ENCODE data around the gene SV2C.

DNA sequence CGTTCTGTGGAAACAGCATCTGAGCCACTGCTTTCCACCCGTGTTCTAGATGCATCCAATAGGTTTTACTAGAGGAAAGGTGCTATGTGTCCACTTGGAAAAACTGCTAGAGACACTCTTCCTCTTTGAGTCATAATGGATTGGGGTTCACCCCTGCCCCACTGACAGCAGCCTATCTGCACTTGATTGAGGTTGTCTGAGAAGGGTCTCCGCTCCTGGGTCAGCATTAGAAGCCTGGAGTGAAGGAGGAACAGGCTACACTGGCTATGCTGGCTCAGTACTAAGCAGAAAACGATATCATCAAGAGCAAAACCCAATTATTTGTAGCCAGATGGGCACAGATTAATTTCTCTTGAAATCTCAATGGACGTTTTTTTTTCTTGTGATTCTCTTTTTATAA lies 167.3 kb downstream of the SV2C start:
- TF ChIP-seq, protein P1, sequence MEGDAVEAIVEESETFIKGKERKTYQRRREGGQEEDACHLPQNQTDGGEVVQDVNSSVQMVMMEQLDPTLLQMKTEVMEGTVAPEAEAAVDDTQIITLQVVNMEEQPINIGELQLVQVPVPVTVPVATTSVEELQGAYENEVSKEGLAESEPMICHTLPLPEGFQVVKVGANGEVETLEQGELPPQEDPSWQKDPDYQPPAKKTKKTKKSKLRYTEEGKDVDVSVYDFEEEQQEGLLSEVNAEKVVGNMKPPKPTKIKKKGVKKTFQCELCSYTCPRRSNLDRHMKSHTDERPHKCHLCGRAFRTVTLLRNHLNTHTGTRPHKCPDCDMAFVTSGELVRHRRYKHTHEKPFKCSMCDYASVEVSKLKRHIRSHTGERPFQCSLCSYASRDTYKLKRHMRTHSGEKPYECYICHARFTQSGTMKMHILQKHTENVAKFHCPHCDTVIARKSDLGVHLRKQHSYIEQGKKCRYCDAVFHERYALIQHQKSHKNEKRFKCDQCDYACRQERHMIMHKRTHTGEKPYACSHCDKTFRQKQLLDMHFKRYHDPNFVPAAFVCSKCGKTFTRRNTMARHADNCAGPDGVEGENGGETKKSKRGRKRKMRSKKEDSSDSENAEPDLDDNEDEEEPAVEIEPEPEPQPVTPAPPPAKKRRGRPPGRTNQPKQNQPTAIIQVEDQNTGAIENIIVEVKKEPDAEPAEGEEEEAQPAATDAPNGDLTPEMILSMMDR (IDR thresholded peaks at IDR 0.05; ENCODE audit: borderline replicate concordance, extremely low read depth, low read length, poor library complexity, severe bottlenecking) = no peak
- no peak for TF ChIP-seq EZH2 (IDR thresholded peaks at IDR 0.05; ENCODE audit: borderline replicate concordance, low read depth, low read length, severe bottlenecking)
